ENCODE measurements around the gene FBXL5. TPM values are rescaled to one million over a fixed set of nuclear protein-coding genes. Genes with fewer than 3 reads are reported as not detected.

The FBXL5 gene
- total RNA-seq, 4 donors from 2014 or later, result 130 to 213 (median 188) TPM

- ATAC-seq (ENCODE audit: low FRiP score) (peak; percentile 6), DNase-seq (ENCODE audit: low spot score) (no peak)
- no peak for TF ChIP-seq CTCF (IDR thresholded peaks at IDR 0.05)
Observed at GRCh38 chr4:15688051-15688450, 32.9 kb upstream of the FBXL5 start.

- ATAC-seq (ENCODE audit: low FRiP score), result no peak
- DNase-seq (ENCODE audit: low spot score), result no peak
- no peak for TF ChIP-seq CTCF (IDR thresholded peaks at IDR 0.05)
Observed at GRCh38 chr4:15684498-15684897, 29.3 kb upstream of the FBXL5 start.

- no peak for ATAC-seq (ENCODE audit: low FRiP score)
- DNase-seq (ENCODE audit: low spot score), result no peak
- TF ChIP-seq CTCF (IDR thresholded peaks at IDR 0.05), result no peak
Observed at GRCh38 chr4:15683143-15683495, 28.0 kb upstream of the FBXL5 start.

GRCh38 chr4:15682242-15683142 lies 27.3 kb upstream of the FBXL5 start:
- no peak for TF ChIP-seq CTCF (IDR thresholded peaks at IDR 0.05)
- no peak for ATAC-seq (ENCODE audit: low FRiP score)
- DNase-seq (ENCODE audit: low spot score), result no peak

GRCh38 chr4:15681372-15682241 lies 26.4 kb upstream of the FBXL5 start, which contains the start of gene FAM200B:
Gene FAM200B, plus strand, starts transcription at chr4:15681827. Its CDS starts 5,151 bp downstream, at chr4:15686978.
- no peak for TF ChIP-seq CTCF (IDR thresholded peaks at IDR 0.05)
- peak; percentile 98 for ATAC-seq (ENCODE audit: low FRiP score)
- peak; percentile 100 for DNase-seq (ENCODE audit: low spot score)

- DNase-seq (ENCODE audit: low spot score), result no peak
- ATAC-seq (ENCODE audit: low FRiP score), result no peak
- TF ChIP-seq CTCF (IDR thresholded peaks at IDR 0.05), result no peak
Observed at GRCh38 chr4:15681067-15681371, 25.9 kb upstream of the FBXL5 start.
